ENCODE results near the gene PPP5C. TPM values are rescaled to one million over a fixed set of nuclear protein-coding genes. Genes with fewer than 3 reads are reported as not detected.
A peak's percentile ranks its signal among the peaks of the same experiment; 100 is the strongest.

PPP5C gene
- total and polyA plus RNA-seq, 2 of the 8 experiments (the other 6 are each of a cell fraction or from before 2014, with no cell fraction given): 112 to 156 TPM

- H3K79me2 ChIP-seq (ENCODE audit: control insufficient read depth in 1 of 2, insufficient read depth in 2 of 2, low read length in 2 of 2): no peaks in the 10 kb centered on the region
- H2BK20ac ChIP-seq (ENCODE audit: low read length): no peak overlapping the region
- CTCF ChIA-PET (ENCODE audit: partially characterized antibody): interaction anchor here (0.7 to 7.4 kb wide), 11 partner anchors 10 to 146 kb away, joined by 3 to 91 read pairs (median 7); no protein-coding TSS in a partner anchor
- H3K56ac ChIP-seq (replicated peaks; ENCODE audit: insufficient read length, low read depth, low read length): no peak overlapping the region
- no peak overlapping the region for H2AK5ac ChIP-seq (ENCODE audit: low read depth, low read length)
- no peak overlapping the region for H4K91ac ChIP-seq (replicated peaks; ENCODE audit: insufficient read length, low read length)
- no peak overlapping the region for H3K4me3 ChIP-seq (ENCODE audit: extremely low read depth in 1 of 4, insufficient read depth in 2 of 4, low read depth in 3 of 4, low read length in 4 of 4)
- H3K4me1 ChIP-seq (replicated peaks in 1 of 4; ENCODE audit: control insufficient read depth in 3 of 4, insufficient read depth in 4 of 4, low read length in 3 of 4): no peaks in the 10 kb centered on the region; a peak in 2 of 7 replicates
- H4K5ac ChIP-seq (ENCODE audit: insufficient read length, low read depth, low read length): no peak overlapping the region
- POLR2A ChIA-PET (ENCODE audit: partially characterized antibody): interaction anchor here (0.9 to 3.2 kb wide), 7 partner anchors 13 to 104 kb away, joined by 3 to 15 read pairs (median 5); partner anchors contain the start of genes CCDC8 and PNMA8B
- FAIRE-seq (no peak), DNase-seq (ENCODE audit: low read depth in 1 of 2, low spot score in 2 of 2) (no peak)
- no peak overlapping the region for H2BK15ac ChIP-seq (ENCODE audit: low read length)
- H3K14ac ChIP-seq (ENCODE audit: insufficient read length): no peak overlapping the region
- no peak overlapping the region for H3K4me2 ChIP-seq (ENCODE audit: insufficient read depth in 1 of 2, low read depth in 2 of 2, low read length in 2 of 2)
- H3K79me1 ChIP-seq (ENCODE audit: low read depth, low read length): no peaks in the 10 kb centered on the region
- TF ChIP-seq TEAD4 (IDR thresholded peaks at IDR 0.05; ENCODE audit: low read depth, low read length): no peak
- TF ChIP-seq FOSL1 (IDR thresholded peaks at IDR 0.05; ENCODE audit: insufficient read depth, low read depth, low read length): no peak
- TF ChIP-seq GTF2F1 (IDR thresholded peaks at IDR 0.05; ENCODE audit: borderline replicate concordance, low read depth, low read length): no peak
- TF ChIP-seq RNF2 (IDR thresholded peaks at IDR 0.05; ENCODE audit: borderline replicate concordance, low read depth, low read length, missing control alignments, poor library complexity, severe bottlenecking): no peak
- TF ChIP-seq TAF7 (optimal IDR thresholded peaks at IDR 0.05; ENCODE audit: borderline replicate concordance, low read depth, low read length): no peak
- no peak for TF ChIP-seq SP4 (IDR thresholded peaks at IDR 0.05; ENCODE audit: low read length)
- no peak overlapping the region for H3K23ac ChIP-seq (ENCODE audit: insufficient read length)
- H3K9me3 ChIP-seq (ENCODE audit: insufficient read depth in 2 of 2, low read depth in 1 of 2, low read length in 1 of 2): no peaks in the 10 kb centered on the region; a peak in 1 of 4 replicates
- H3K18ac ChIP-seq (ENCODE audit: extremely low read depth, low read length): no peak overlapping the region
- no peak overlapping the region; a peak in 1 of 7 replicates for H3K9ac ChIP-seq (replicated peaks in 1 of 4; ENCODE audit: extremely low read depth in 1 of 4, low read depth in 3 of 4, low read length in 3 of 4)
- no peak overlapping the region for H3K4ac ChIP-seq (replicated peaks; ENCODE audit: insufficient read length, low read depth, low read length)
- no peak overlapping the region for H2BK12ac ChIP-seq (ENCODE audit: low read depth, low read length)
- peak overlapping the region; percentile 0; the same call in 1 of the 2 replicates for H2BK5ac ChIP-seq (ENCODE audit: low read depth, low read length)
- WGBS, 2 experiments (ENCODE audit: extremely low coverage in 1 of 2, insufficient coverage in 1 of 2, insufficient read length in 1 of 2, insufficient replicate concordance in 2 of 2, low coverage in 1 of 2, low lambda C conversion rate in 2 of 2, missing lambda C conversion rate in 1 of 2): 93% methylated on average over 33 of the region's 33 CpGs; no CpG with 5 or more reads in 1 of the 2 experiments
- no peak overlapping the region for H4K8ac ChIP-seq (ENCODE audit: extremely low read depth, insufficient read depth, low read length)
- H3K23me2 ChIP-seq (ENCODE audit: low read depth, low read length): no peaks in the 10 kb centered on the region
- peaks cover 0 to 9% of the 10 kb centered on the region in 2 experiments for H4K20me1 ChIP-seq (replicated peaks in 1 of 2; ENCODE audit: control insufficient read depth in 1 of 2, insufficient read depth in 2 of 2, low read length in 2 of 2)
- peaks cover 7 to 50% (median 39%) of the 10 kb centered on the region in 4 experiments; a peak in 6 of 8 replicates for H3K36me3 ChIP-seq (ENCODE audit: control insufficient read depth in 2 of 4, insufficient read depth in 4 of 4, low read length in 3 of 4)
- H3K27ac ChIP-seq (ENCODE audit: low read depth, low read length): no peak overlapping the region
- no peak overlapping the region for H2BK120ac ChIP-seq (replicated peaks; ENCODE audit: low read depth, low read length)
- no peak overlapping the region for H2AFZ ChIP-seq (ENCODE audit: low read length)
- H3K27me3 ChIP-seq (replicated peaks in 1 of 4; ENCODE audit: control insufficient read depth in 3 of 4, extremely low read depth in 1 of 4, insufficient read depth in 3 of 4, low read length in 3 of 4): no peaks in the 10 kb centered on the region
Observed at GRCh38 chr19:46391296-46392251, 44.7 kb downstream of the PPP5C start.

All from H1 (cell line).